IMR-90 (cell line): ENCODE measurements around the gene SOX11. TPM values are rescaled to one million over a fixed set of nuclear protein-coding genes. Genes with fewer than 3 reads are reported as not detected.

Source experiments
- ATAC-seq: fragments of 200-7000 bp; cut with Tn5 transposase; 2 replicates; pipeline ENCODE4 v1.9.1; 2020; ENCODE audit warnings: low read depth, mild to moderate bottlenecking, moderate library complexity
- BruUV-seq: library from RNA; stranded (reverse); fragments of 400-500 nt; replicated peaks from 2 replicates; lab custom pipeline; 2021; lab: Mats Ljungman, UMichigan
- CTCF ChIA-PET: fragments of 300-600 bp; formaldehyde crosslinking; extraction: SDS; loops from one replicate; lab custom pipeline; 2021; ENCODE audit warnings: antibody characterized with exemption; lab: Yijun Ruan, JAX
- POLR2A ChIA-PET: fragments of 300-600 bp; sonication (Branson Sonifier 250); formaldehyde crosslinking; loops from one replicate; lab custom pipeline; 2022; ENCODE audit warnings: antibody characterized with exemption; ENCODE audit not compliant: unreplicated experiment; lab: Charles Lee
- DNase-seq: peaks from one replicate; pipeline ENCODE4 v3.0.0; 2013
- H2AFZ ChIP-seq: replicated peaks from 2 replicates; pipeline ENCODE3; 2013; ENCODE audit warnings: low read length, mild to moderate bottlenecking; ENCODE audit not compliant: poor library complexity
- H2AK5ac ChIP-seq: 2 replicates; pipeline ENCODE4 v1.6.1; 2013; ENCODE audit warnings: low read depth, low read length, inconsistent platforms
- H2AK9ac ChIP-seq: replicated peaks from 2 replicates; pipeline ENCODE3; 2013; ENCODE audit warnings: mild to moderate bottlenecking, low read depth, low read length, moderate library complexity; ENCODE audit not compliant: poor library complexity
- H2BK120ac ChIP-seq: 2 replicates; pipeline ENCODE4 v1.6.1; 2013; ENCODE audit warnings: low read depth, low read length, inconsistent platforms
- H2BK15ac ChIP-seq: 3 replicates; pipeline ENCODE4 v1.6.1; 2013; ENCODE audit warnings: low read depth, low read length, inconsistent platforms
- H2BK20ac ChIP-seq: 2 replicates; pipeline ENCODE4 v1.6.1; 2013; ENCODE audit warnings: low read depth, mild to moderate bottlenecking, inconsistent platforms, low read length, moderate library complexity
- H2BK5ac ChIP-seq: 2 replicates; pipeline ENCODE4 v1.6.1; 2013; ENCODE audit warnings: mild to moderate bottlenecking, low read depth, low read length, inconsistent platforms; ENCODE audit not compliant: poor library complexity, severe bottlenecking
- H3K14ac ChIP-seq: replicated peaks from 2 replicates; pipeline ENCODE4 v1.6.1; 2013; ENCODE audit warnings: low read depth, low read length, inconsistent platforms
- H3K18ac ChIP-seq: 2 replicates; pipeline ENCODE4 v1.6.1; 2013; ENCODE audit warnings: low read depth, low read length, control low read depth
- H3K23ac ChIP-seq: 2 replicates; pipeline ENCODE4 v1.6.1; 2013; ENCODE audit warnings: low read depth, low read length, inconsistent platforms
- H3K27ac ChIP-seq: 2 replicates; pipeline ENCODE4 v1.5.1; 2013; ENCODE audit warnings: mild to moderate bottlenecking, control low read depth, low read length; ENCODE audit not compliant: insufficient read depth
- H3K27me3 ChIP-seq: 2 replicates; pipeline ENCODE4 v1.6.1; 2013; ENCODE audit warnings: low read length; ENCODE audit not compliant: control insufficient read depth, insufficient read depth
- H3K36me3 ChIP-seq: 2 replicates; pipeline ENCODE4 v1.6.1; 2013; ENCODE audit warnings: low read length, mixed read lengths; ENCODE audit not compliant: control insufficient read depth, insufficient read depth
- H3K4ac ChIP-seq: 2 replicates; pipeline ENCODE4 v1.6.1; 2013; ENCODE audit warnings: low read depth, low read length, inconsistent platforms
- H3K4me1 ChIP-seq: 2 replicates; pipeline ENCODE4 v1.6.1; 2013; ENCODE audit warnings: low read length, mixed read lengths; ENCODE audit not compliant: control insufficient read depth, insufficient read depth
- H3K4me2 ChIP-seq: 2 replicates; pipeline ENCODE4 v1.6.1; 2013; ENCODE audit warnings: low read depth, mild to moderate bottlenecking, control low read depth, low read length, moderate library complexity
- H3K4me3 ChIP-seq: 2 replicates; pipeline ENCODE4 v1.5.1; 2013; ENCODE audit warnings: low read depth, mild to moderate bottlenecking, control low read depth, low read length, moderate library complexity; ENCODE audit not compliant: insufficient read depth
- H3K56ac ChIP-seq: 2 replicates; pipeline ENCODE4 v1.6.1; 2013; ENCODE audit warnings: low read length, inconsistent platforms; ENCODE audit not compliant: insufficient read depth; ENCODE audit errors: extremely low read depth
- H3K79me1 ChIP-seq, 2 experiments: 2 replicates each; pipeline ENCODE4 v1.6.1; 2013; ENCODE audit warnings: low read length in 2 of 2, inconsistent platforms in 1 of 2, low read depth in 1 of 2
- H3K9ac ChIP-seq: 2 replicates; pipeline ENCODE4 v1.6.1; 2013; ENCODE audit warnings: low read depth, low read length, control low read depth
- H3K9me1 ChIP-seq: 2 replicates; pipeline ENCODE4 v1.6.1; 2013; ENCODE audit warnings: low read length, inconsistent platforms; ENCODE audit not compliant: insufficient read depth
- H3K9me3 ChIP-seq: 2 replicates; pipeline ENCODE4 v1.6.1; 2013; ENCODE audit warnings: low read length; ENCODE audit not compliant: control insufficient read depth, insufficient read depth
- H4K20me1 ChIP-seq: 2 replicates; pipeline ENCODE4 v1.6.1; 2013; ENCODE audit warnings: low read length, inconsistent platforms; ENCODE audit not compliant: insufficient read depth
- H4K5ac ChIP-seq: 2 replicates; pipeline ENCODE4 v1.6.1; 2013; ENCODE audit warnings: mild to moderate bottlenecking, low read depth, low read length, control low read depth
- H4K8ac ChIP-seq, 2 experiments: 2 replicates each; pipeline ENCODE4 v1.6.1; 2013; ENCODE audit warnings: low read depth in 2 of 2, low read length in 2 of 2, control low read depth in 1 of 2, inconsistent platforms in 1 of 2
- H4K91ac ChIP-seq: 2 replicates; pipeline ENCODE4 v1.6.1; 2013; ENCODE audit warnings: low read depth, low read length, inconsistent platforms; ENCODE audit not compliant: insufficient read depth
- BHLHE40 ChIP-seq: fragments of 150-350 bp; IDR thresholded peaks from 2 replicates; pipeline ENCODE4 v1.6.1; 2016; ENCODE audit warnings: mild to moderate bottlenecking, low read depth, low read length
- CEBPB ChIP-seq: IDR thresholded peaks from 2 replicates; pipeline ENCODE4 v1.6.1; 2012; ENCODE audit warnings: low read depth, low read length, improper control_type of control experiment
- CHD1 ChIP-seq: IDR thresholded peaks from 2 replicates; pipeline ENCODE4 v1.6.1; 2012; ENCODE audit warnings: low read depth, low read length, improper control_type of control experiment
- CTCF ChIP-seq: conservative IDR thresholded peaks from 2 replicates; pipeline ENCODE4 v1.5.1; 2012; ENCODE audit warnings: mild to moderate bottlenecking, low read depth, low read length, improper control_type of control experiment
- ELK1 ChIP-seq: fragments of 150-350 bp; IDR thresholded peaks from 2 replicates; pipeline ENCODE4 v1.6.1; 2016; ENCODE audit warnings: low read depth, mild to moderate bottlenecking, low read length, moderate library complexity, borderline replicate concordance
- FOS ChIP-seq: fragments of 150-350 bp; IDR thresholded peaks from 2 replicates; pipeline ENCODE4 v1.6.1; 2016; ENCODE audit warnings: low read depth, low read length
- MAFK ChIP-seq: IDR thresholded peaks from 2 replicates; pipeline ENCODE4 v1.6.1; 2012; ENCODE audit warnings: low read depth, low read length, improper control_type of control experiment
- MAZ ChIP-seq: IDR thresholded peaks from 2 replicates; pipeline ENCODE4 v1.6.1; 2012; ENCODE audit warnings: low read depth, mild to moderate bottlenecking, low read length, improper control_type of control experiment, moderate library complexity, borderline replicate concordance
- MXI1 ChIP-seq: IDR thresholded peaks from 2 replicates; pipeline ENCODE4 v1.6.1; 2012; ENCODE audit warnings: low read depth, mild to moderate bottlenecking, low read length, moderate library complexity, borderline replicate concordance
- NFE2L2 ChIP-seq: fragments of 150-350 bp; IDR thresholded peaks from 2 replicates; pipeline ENCODE4 v1.6.1; 2016; ENCODE audit warnings: low read depth, mild to moderate bottlenecking, low read length
- POLR2A ChIP-seq: IDR thresholded peaks from 2 replicates; pipeline ENCODE4 v1.6.1; 2012; ENCODE audit warnings: mild to moderate bottlenecking, low read depth, low read length
- RAD21 ChIP-seq: IDR thresholded peaks from 2 replicates; pipeline ENCODE4 v1.6.1; 2012; ENCODE audit warnings: low read length, improper control_type of control experiment
- RCOR1 ChIP-seq: IDR thresholded peaks from 2 replicates; pipeline ENCODE4 v1.6.1; 2012; ENCODE audit warnings: mild to moderate bottlenecking, low read length, improper control_type of control experiment; ENCODE audit not compliant: insufficient replicate concordance
- RFX5 ChIP-seq: IDR thresholded peaks from 2 replicates; pipeline ENCODE4 v1.8.0; 2012; ENCODE audit warnings: low read depth, mild to moderate bottlenecking, low read length, moderate library complexity
- SMC3 ChIP-seq: fragments of 150-350 bp; IDR thresholded peaks from 2 replicates; pipeline ENCODE4 v1.6.1; 2016; ENCODE audit warnings: low read depth, mild to moderate bottlenecking, antibody characterized with exemption, low read length, moderate library complexity
- USF2 ChIP-seq: fragments of 150-350 bp; IDR thresholded peaks from 2 replicates; pipeline ENCODE4 v1.6.1; 2017; ENCODE audit warnings: mild to moderate bottlenecking, antibody characterized with exemption, low read length, low read depth
- WGBS, 2 experiments: methylation state at CpG; one replicate each; pipeline versions ENCODE4 v1.1.5 to v1.1.7; 2013; ENCODE audit warnings: missing lambda C conversion rate in 2 of 2; ENCODE audit not compliant: insufficient read length in 1 of 2; ENCODE audit errors: extremely low coverage in 2 of 2; 5-methylcytosine and 5-hydroxymethylcytosine counted together
- dilution Hi-C: fragments of 300-500 bp; cut with HindIII; formaldehyde crosslinking; loops from one replicate; pipeline ENCODE4 v1.14.3; 2018; ENCODE audit warnings: low sequenced_read_pairs; ENCODE audit not compliant: unreplicated experiment
- in situ Hi-C: fragments of 300-500 bp; cut with MboI; formaldehyde crosslinking; loops from 3 replicates; pipeline ENCODE4 v1.14.3; 2019; ENCODE audit warnings: low sequenced_read_pairs, inconsistent platforms, mixed read lengths
- intact Hi-C: fragments of 100-400 bp; cut with micrococcal nuclease; formaldehyde crosslinking; loops from 2 replicates; pipeline ENCODE4 v1.10.0; 2022
- polyA plus RNA-seq, 3 experiments: library from polyadenylated mRNA; depleted of rRNA; stranded (reverse); fragments of >200 nt; gene quantifications; 2 replicates each; pipeline ENCODE4 v1.2.3, GENCODE V29; 2012; ENCODE audit warnings: low replicate concordance in 1 of 3
- total RNA-seq: library from RNA; depleted of rRNA; stranded (reverse); fragments of >200 nt; gene quantifications from 2 replicates; pipeline ENCODE4 v1.2.3, GENCODE V29; 2012

SOX11 gene
- total and polyA plus RNA-seq, 2 of the 4 experiments (the other 2 are of a cell fraction), result 1.9 to 2.2 TPM

- no peak overlapping the region for H3K27ac ChIP-seq
- no peaks in the 10 kb centered on the region for H3K27me3 ChIP-seq
- no peak for ATAC-seq
- DNase-seq, result no peak
- H2BK20ac ChIP-seq, result no peak overlapping the region
- ChIA-PET POLR2A (no interaction called here), CTCF (no interaction called here)
- TF ChIP-seq FOS, result no peak
- TF ChIP-seq MAZ, result no peak
- TF ChIP-seq CEBPB, result no peak
- no peak for TF ChIP-seq RAD21
- no peak for TF ChIP-seq BHLHE40
- TF ChIP-seq MXI1, result no peak
- no peak for TF ChIP-seq RFX5
- no peak for TF ChIP-seq USF2
- no peak for TF ChIP-seq ELK1
- TF ChIP-seq SMC3, result no peak
- no peak for TF ChIP-seq CHD1
- TF ChIP-seq NFE2L2, result no peak
- no peak for TF ChIP-seq MAFK
- no peak for TF ChIP-seq CTCF
- no peak for TF ChIP-seq POLR2A
- TF ChIP-seq RCOR1, result no peak
- no peak overlapping the region for H2BK120ac ChIP-seq
- H3K9me1 ChIP-seq, result no peaks in the 10 kb centered on the region
- H3K4me1 ChIP-seq, result peaks cover 10% of the 10 kb centered on the region; the same call in 1 of the 2 replicates
- dilution Hi-C loops, result no loop called here
- H3K9ac ChIP-seq, result no peak overlapping the region
- H2AK9ac ChIP-seq, result no peak overlapping the region
- no CpG with 5 or more reads among the region's 5 CpGs for WGBS, 2 experiments
- no peak overlapping the region; the same call in 1 of the 2 replicates for H3K18ac ChIP-seq
- no peak overlapping the region for H4K91ac ChIP-seq
- H3K56ac ChIP-seq, result no peak overlapping the region
- H3K9me3 ChIP-seq, result no peaks in the 10 kb centered on the region
- no peak overlapping the region for H3K4me2 ChIP-seq
- H4K20me1 ChIP-seq, result no peaks in the 10 kb centered on the region
- no peak overlapping the region for H4K5ac ChIP-seq
- no TSS peak for BruUV-seq
- no peaks in the 10 kb centered on the region for H3K36me3 ChIP-seq
- no peak overlapping the region for H3K23ac ChIP-seq
- no peak overlapping the region for H3K14ac ChIP-seq
- H2AK5ac ChIP-seq, result no peak overlapping the region
- H3K79me1 ChIP-seq, result no peaks in the 10 kb centered on the region
- no peak overlapping the region for H2BK5ac ChIP-seq
- no peak overlapping the region for H2BK15ac ChIP-seq
- H2AFZ ChIP-seq, result no peak overlapping the region
- intact Hi-C loops, result no loop called here
- no peak overlapping the region for H3K4ac ChIP-seq
- in situ Hi-C loops, result no loop called here
- no peak overlapping the region for H4K8ac ChIP-seq
- no peak overlapping the region for H3K4me3 ChIP-seq
Observed at GRCh38 chr2:5722236-5722635, 30.1 kb downstream of the SOX11 start.
